Neural crest cell (in vitro differentiated cells): ENCODE data around the gene PLCB1. TPM values are rescaled to one million over a fixed set of nuclear protein-coding genes. Genes with fewer than 3 reads are reported as not detected.

Experiments
- DNase-seq: peaks from one replicate; pipeline ENCODE4 v3.0.0; 2021; ENCODE audit warnings: low read depth, mixed read lengths, low spot score
- H3K27ac Mint-ChIP-seq: one replicate; pipeline ENCODE4 v1.8.0; 2021; ENCODE audit warnings: mild to moderate bottlenecking, mixed read lengths; ENCODE audit not compliant: unreplicated experiment
- H3K27me3 Mint-ChIP-seq: 2 replicates; pipeline ENCODE4 v1.8.0; 2021; ENCODE audit warnings: low read depth, mild to moderate bottlenecking, mixed read lengths
- H3K36me3 Mint-ChIP-seq: 2 replicates; pipeline ENCODE4 v1.8.0; 2021; ENCODE audit warnings: low read depth, mild to moderate bottlenecking, mixed read lengths
- H3K4me1 Mint-ChIP-seq: 2 replicates; pipeline ENCODE4 v1.8.0; 2021; ENCODE audit warnings: mixed read lengths
- H3K4me3 Mint-ChIP-seq: one replicate; pipeline ENCODE4 v1.8.0; 2021; ENCODE audit warnings: mild to moderate bottlenecking, mixed read lengths
- H3K9me3 Mint-ChIP-seq: 2 replicates; pipeline ENCODE4 v1.8.0; 2021; ENCODE audit warnings: mixed read lengths
- total RNA-seq: library from RNA; stranded (reverse); gene quantifications from 2 replicates; pipeline ENCODE4 v1.2.1, GENCODE V29; 2021
- TF ChIP-seq, protein P1 (sequence below): fragments of 200-600 bp; sonication (generic); conservative IDR thresholded peaks from 2 replicates; pipeline ENCODE4 v1.5.0; 2021; ENCODE audit warnings: antibody characterized with exemption, mild to moderate bottlenecking

PLCB1 gene
- total RNA-seq, 1 donor from 2014 or later = 13.7 TPM

DNA sequence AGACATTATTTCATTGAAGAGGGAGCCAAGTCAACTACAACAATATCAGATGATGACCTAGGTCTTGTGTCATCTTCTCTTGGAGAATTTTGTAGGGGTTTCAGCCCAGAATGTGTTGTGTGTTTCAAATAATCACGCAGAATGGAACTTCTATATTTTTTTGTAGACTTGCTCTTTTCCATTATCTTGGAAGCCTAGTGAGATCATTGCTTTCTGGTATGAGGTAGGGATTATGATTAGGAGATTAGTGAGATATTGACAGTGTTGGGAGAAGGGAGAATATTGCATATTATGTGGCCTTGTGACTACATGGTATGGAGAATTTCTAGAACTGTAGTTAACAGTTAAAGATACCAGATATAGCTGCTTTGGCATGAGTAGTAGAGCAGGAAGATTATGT lies 513.3 kb downstream of the PLCB1 start:
- peaks cover 30% of the 10 kb centered on the region for H3K36me3 Mint-ChIP-seq
- peaks cover 4% of the 10 kb centered on the region for H3K4me1 Mint-ChIP-seq
- no peak for DNase-seq
- no peak overlapping the region for H3K4me3 Mint-ChIP-seq
- peaks cover 3% of the 10 kb centered on the region for H3K9me3 Mint-ChIP-seq
- TF ChIP-seq, protein P1, sequence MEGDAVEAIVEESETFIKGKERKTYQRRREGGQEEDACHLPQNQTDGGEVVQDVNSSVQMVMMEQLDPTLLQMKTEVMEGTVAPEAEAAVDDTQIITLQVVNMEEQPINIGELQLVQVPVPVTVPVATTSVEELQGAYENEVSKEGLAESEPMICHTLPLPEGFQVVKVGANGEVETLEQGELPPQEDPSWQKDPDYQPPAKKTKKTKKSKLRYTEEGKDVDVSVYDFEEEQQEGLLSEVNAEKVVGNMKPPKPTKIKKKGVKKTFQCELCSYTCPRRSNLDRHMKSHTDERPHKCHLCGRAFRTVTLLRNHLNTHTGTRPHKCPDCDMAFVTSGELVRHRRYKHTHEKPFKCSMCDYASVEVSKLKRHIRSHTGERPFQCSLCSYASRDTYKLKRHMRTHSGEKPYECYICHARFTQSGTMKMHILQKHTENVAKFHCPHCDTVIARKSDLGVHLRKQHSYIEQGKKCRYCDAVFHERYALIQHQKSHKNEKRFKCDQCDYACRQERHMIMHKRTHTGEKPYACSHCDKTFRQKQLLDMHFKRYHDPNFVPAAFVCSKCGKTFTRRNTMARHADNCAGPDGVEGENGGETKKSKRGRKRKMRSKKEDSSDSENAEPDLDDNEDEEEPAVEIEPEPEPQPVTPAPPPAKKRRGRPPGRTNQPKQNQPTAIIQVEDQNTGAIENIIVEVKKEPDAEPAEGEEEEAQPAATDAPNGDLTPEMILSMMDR = no peak
- H3K27me3 Mint-ChIP-seq = no peaks in the 10 kb centered on the region
- H3K27ac Mint-ChIP-seq = no peak overlapping the region

DNA sequence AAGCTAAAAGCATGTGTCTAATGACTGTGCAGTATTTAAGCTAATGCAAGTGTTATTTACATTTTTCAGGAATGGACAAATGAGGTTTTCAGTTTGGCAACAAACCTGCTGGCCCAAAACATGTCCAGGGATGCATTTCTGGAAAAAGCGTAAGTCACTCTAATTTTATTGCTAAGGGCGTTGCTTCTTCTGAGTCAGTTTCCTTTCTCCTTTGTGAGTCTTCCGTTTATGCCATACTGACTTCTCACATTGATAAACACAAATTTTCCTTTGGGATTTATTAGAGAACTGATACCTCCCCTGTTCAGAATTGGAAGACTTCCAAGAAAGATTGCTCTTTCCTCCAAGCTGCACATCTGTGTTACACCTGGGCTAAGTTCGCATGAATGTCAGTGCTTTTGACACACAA lies 514.0 kb downstream of the PLCB1 start:
- no peak overlapping the region for H3K4me3 Mint-ChIP-seq
- no peak overlapping the region for H3K27ac Mint-ChIP-seq
- no peak for DNase-seq
- TF ChIP-seq, protein P1 = no peak
- no peaks in the 10 kb centered on the region for H3K27me3 Mint-ChIP-seq
- peaks cover 32% of the 10 kb centered on the region for H3K36me3 Mint-ChIP-seq
- H3K4me1 Mint-ChIP-seq = peaks cover 4% of the 10 kb centered on the region
- H3K9me3 Mint-ChIP-seq = peaks cover 3% of the 10 kb centered on the region

DNA sequence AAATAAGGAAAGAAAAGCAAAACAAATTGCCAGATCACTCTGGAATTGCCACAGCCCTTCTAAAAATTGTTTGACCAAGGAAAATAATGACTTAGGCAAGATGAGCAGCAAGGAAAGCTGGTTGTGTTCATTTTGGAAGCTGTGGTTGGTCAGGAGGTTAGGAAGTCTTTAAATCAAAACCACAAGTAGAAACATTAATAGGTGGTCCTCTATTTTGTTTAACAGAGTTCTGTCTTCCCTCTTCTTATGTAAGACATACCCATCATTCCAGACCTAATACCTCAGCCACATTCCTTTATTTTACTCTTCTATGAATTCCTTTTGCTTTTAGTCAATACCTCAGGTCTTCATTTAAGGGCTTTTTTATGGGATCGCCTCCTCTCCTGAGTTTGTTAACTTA lies 514.6 kb downstream of the PLCB1 start:
- H3K4me1 Mint-ChIP-seq = peaks cover 4% of the 10 kb centered on the region
- H3K36me3 Mint-ChIP-seq = peaks cover 35% of the 10 kb centered on the region
- TF ChIP-seq, protein P1 = no peak
- H3K27ac Mint-ChIP-seq = no peak overlapping the region
- H3K9me3 Mint-ChIP-seq = peaks cover 3% of the 10 kb centered on the region
- H3K4me3 Mint-ChIP-seq = no peak overlapping the region
- DNase-seq = no peak
- no peaks in the 10 kb centered on the region for H3K27me3 Mint-ChIP-seq

DNA sequence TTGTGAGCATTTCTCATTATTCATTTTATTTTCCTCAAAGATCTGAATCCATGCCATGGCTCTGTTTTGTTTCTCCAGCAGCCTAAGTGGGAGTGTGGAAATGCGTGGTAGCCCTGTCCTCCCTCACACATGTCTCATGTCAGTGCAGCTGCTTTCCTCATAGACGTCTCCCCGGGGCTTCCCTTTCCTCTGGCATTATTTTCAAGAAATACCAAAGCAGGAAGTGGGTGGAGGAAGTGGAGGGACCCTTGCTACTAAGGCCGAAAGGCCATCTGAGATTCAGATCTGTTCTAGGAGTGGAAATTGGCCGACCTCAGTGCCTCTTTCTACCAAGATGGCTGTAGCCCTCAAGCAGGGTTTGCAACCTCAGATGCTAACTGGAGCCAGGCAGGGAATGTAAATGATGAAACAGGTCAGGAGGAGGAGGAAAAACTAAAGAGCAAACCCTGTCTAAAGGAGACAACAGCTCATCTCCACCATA lies 515.9 kb downstream of the PLCB1 start:
- Mint-ChIP-seq H3K9me3 (peaks cover 3% of the 10 kb centered on the region), H3K27me3 (no peaks in the 10 kb centered on the region), H3K4me3 (no peak overlapping the region), H3K36me3 (peaks cover 35% of the 10 kb centered on the region), H3K4me1 (peaks cover 8% of the 10 kb centered on the region), H3K27ac (no peak overlapping the region)
- no peak for DNase-seq
- TF ChIP-seq, protein P1 = no peak

DNA sequence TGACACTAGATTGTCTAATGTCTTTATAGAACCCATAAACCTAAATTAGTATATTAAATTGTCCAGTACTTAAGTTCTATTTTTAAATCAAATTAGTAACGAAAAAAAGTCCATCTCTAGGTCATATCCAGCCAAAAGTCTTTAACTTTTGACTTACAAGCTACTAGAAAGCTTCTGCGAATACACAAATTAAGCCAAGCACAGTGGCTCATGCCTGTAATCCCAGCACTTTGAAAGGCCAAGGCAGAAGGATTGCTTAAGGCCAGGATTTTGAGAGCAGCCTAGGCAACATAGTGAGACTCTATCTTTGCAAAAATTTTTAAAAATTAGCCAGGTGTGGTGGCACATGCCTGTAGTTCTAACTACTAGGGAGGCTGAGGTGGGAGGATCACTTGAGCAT lies 516.4 kb downstream of the PLCB1 start:
- Mint-ChIP-seq H3K9me3 (peaks cover 3% of the 10 kb centered on the region), H3K4me1 (peaks cover 8% of the 10 kb centered on the region), H3K27ac (no peak overlapping the region), H3K36me3 (peaks cover 32% of the 10 kb centered on the region), H3K27me3 (no peaks in the 10 kb centered on the region), H3K4me3 (no peak overlapping the region)
- DNase-seq = no peak
- TF ChIP-seq, protein P1 = no peak

DNA sequence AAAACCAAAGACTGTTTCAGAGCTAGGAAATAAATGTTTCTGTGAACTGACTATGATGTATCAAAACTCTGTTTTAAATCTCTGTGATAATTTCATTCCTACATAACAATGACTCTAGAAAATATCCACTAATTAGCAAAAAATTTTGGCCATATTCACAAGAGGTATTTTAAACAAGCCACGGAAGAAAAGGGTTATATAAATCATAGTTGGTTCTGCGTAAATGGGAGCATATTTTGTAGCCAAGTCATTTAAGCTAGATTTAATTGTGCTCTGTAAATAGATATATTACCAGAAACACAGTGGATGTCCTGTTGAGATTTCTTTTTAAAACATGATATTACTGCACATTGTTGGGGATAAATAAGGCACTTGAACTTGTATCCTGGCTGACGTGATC lies 520.3 kb downstream of the PLCB1 start:
- Mint-ChIP-seq H3K4me1 (peaks cover 19% of the 10 kb centered on the region), H3K9me3 (peaks cover 3% of the 10 kb centered on the region), H3K4me3 (no peak overlapping the region), H3K36me3 (peaks cover 17% of the 10 kb centered on the region), H3K27me3 (no peaks in the 10 kb centered on the region), H3K27ac (no peak overlapping the region)
- DNase-seq = no peak
- TF ChIP-seq, protein P1 = no peak
